K562 (cell line): ENCODE results near the gene KIF18B. TPM values are rescaled to one million over a fixed set of nuclear protein-coding genes. Genes with fewer than 3 reads are reported as not detected.

Source experiments
- ARID3A ChIP-seq: IDR thresholded peaks from 2 replicates; pipeline ENCODE4 v1.6.1; 2012; ENCODE audit warnings: low read depth, low read length, improper control_type of control experiment, borderline replicate concordance
- CHAMP1 ChIP-seq: fragments of 450-650 bp; IDR thresholded peaks from 2 replicates; pipeline ENCODE4 v1.6.1; 2016; ENCODE audit warnings: mild to moderate bottlenecking
- CHD7 ChIP-seq: fragments of 200-600 bp; sonication (generic); IDR thresholded peaks from one replicate; pipeline ENCODE4 v1.6.1; 2012; ENCODE audit warnings: mild to moderate bottlenecking, low read depth, low read length, inconsistent platforms
- ZNF609 ChIP-seq: sonication (generic); formaldehyde crosslinking; IDR thresholded peaks from 2 replicates; pipeline ENCODE4 v1.8.1; 2023; ENCODE audit warnings: missing genetic modification reagents, mild to moderate bottlenecking, borderline replicate concordance
- polyA plus RNA-seq, 8 experiments: library from polyadenylated mRNA; depleted of rRNA in 4 of 8; stranded (reverse) in 5 of 8; unstranded in 3 of 8; fragments of >200 nt; fragmentation: Nextera tagmentation in 2 of 8; fragmentation: Illumina TruSeq in 1 of 8; extraction: Ambion mirVana in 2 of 8; extraction: Trizol in 1 of 8; gene quantifications; 2 replicates each; pipeline versions ENCODE4 v1.2.1 to v1.2.3, GENCODE V29; 2011 to 2014; ENCODE audit warnings: inconsistent platforms in 1 of 8, missing spikeins in 1 of 8
- total RNA-seq, 7 experiments: library from RNA; depleted of rRNA in 6 of 7; stranded (reverse); fragments of >200 nt in 6 of 7; fragmentation: Illumina TruSeq in 2 of 7; extraction: Trizol in 2 of 7; gene quantifications; 2 replicates each; pipeline versions ENCODE4 v1.2.1 to v1.2.3, GENCODE V29; 2011 to 2021; ENCODE audit warnings: low replicate concordance in 1 of 7

The KIF18B gene
- total and polyA plus RNA-seq, 9 of the 15 experiments (the other 6 are each of a cell fraction or from before 2014, with no cell fraction given) = 2.0 to 42.8 (median 13.2) TPM

GRCh38 chr17:44899074-44899782, 48.3 kb downstream of the KIF18B start, which contains the start of gene EFTUD2 (continued):
- no peak for TF ChIP-seq ARID3A
- no peak; the same call in 1 of the 2 replicates for TF ChIP-seq CHAMP1
- TF ChIP-seq CHD7 = no peak
- peak; percentile 83; the same call in 1 of the 2 replicates for TF ChIP-seq ZNF609 (CRISPR knock-in tag)
